Bronchus fibroblast of lung (primary cell): ENCODE measurements around the gene AKT1S1. TPM values are rescaled to one million over a fixed set of nuclear protein-coding genes. Genes with fewer than 3 reads are reported as not detected.

Experiments
- total RNA-seq: library from RNA; depleted of rRNA; stranded (reverse); fragments of >200 nt; gene quantifications from 2 replicates; pipeline ENCODE4 v1.2.3, GENCODE V29; 2015

Gene AKT1S1
- 32.9 and 33.5 TPM in 2 replicates for total RNA-seq

GRCh38 chr19:49877020-49877878, at the start of gene AKT1S1, which contains the start of gene TBC1D17:
AKT1S1 (minus strand) TSS chr19:49877355; CDS start chr19:49873295, 4,060 bp downstream.
TBC1D17 (plus strand) TSS chr19:49877702; CDS start chr19:49877724, 22 bp downstream.

GRCh38 chr19:49896863-49897621, 19.9 kb upstream of the AKT1S1 start, which contains the start of gene IL4I1:
IL4I1 (minus strand) TSS chr19:49896887; CDS start chr19:49896160, 727 bp downstream.

GRCh38 chr19:49866933-49867782, 10.0 kb downstream of the AKT1S1 start, which contains the start of gene PNKP:
PNKP (minus strand) TSS chr19:49867576; CDS start chr19:49867204, 372 bp downstream.

GRCh38 chr19:49850487-49851342, 26.4 kb downstream of the AKT1S1 start, which contains the start of gene PTOV1:
PTOV1 (plus strand) TSS chr19:49851159.

Other genes with a start within 250 kb of the AKT1S1 start
- gene RRAS, start 237.2 kb downstream of the AKT1S1 start, total RNA-seq: 64.7 and 94.1 TPM in 2 replicates
- 28.4 and 28.6 TPM in 2 replicates for gene SCAF1, start 235.1 kb downstream of the AKT1S1 start, total RNA-seq
- gene IRF3, start 211.5 kb downstream of the AKT1S1 start, total RNA-seq: 94.8 and 99.3 TPM in 2 replicates
- gene BCL2L12, start 211.4 kb downstream of the AKT1S1 start, total RNA-seq: 35.8 and 37.2 TPM in 2 replicates
- 389 and 416 TPM in 2 replicates for gene PRMT1, start 200.1 kb downstream of the AKT1S1 start, total RNA-seq
- gene ADM5, start 187.8 kb downstream of the AKT1S1 start, total RNA-seq: 0.67 and 0.74 TPM in 2 replicates
- gene CPT1C, start 186.2 kb downstream of the AKT1S1 start, total RNA-seq: 17.7 and 19.3 TPM in 2 replicates
- gene TSKS, start 114.0 kb downstream of the AKT1S1 start, total RNA-seq: not detected in 2 replicates
- 136 and 142 TPM in 2 replicates for gene AP2A1, start 110.4 kb downstream of the AKT1S1 start, total RNA-seq
- gene FUZ, start 64.1 kb downstream of the AKT1S1 start, total RNA-seq: 30.1 and 31.8 TPM in 2 replicates
- gene MED25, start 59.1 kb downstream of the AKT1S1 start, total RNA-seq: 28.4 and 28.7 TPM in 2 replicates
- 96.3 and 103 TPM in 2 replicates for gene PTOV1, start 26.2 kb downstream of the AKT1S1 start, total RNA-seq
- 45.2 and 49.8 TPM in 2 replicates for gene PNKP, start 9.8 kb downstream of the AKT1S1 start, total RNA-seq
- 26.3 and 26.6 TPM in 2 replicates for gene TBC1D17, start 347 bp upstream of the AKT1S1 start, total RNA-seq
- 0.17 and 0.30 TPM in 2 replicates for gene IL4I1, start 19.5 kb upstream of the AKT1S1 start, total RNA-seq
- 17.0 and 18.6 TPM in 2 replicates for gene ATF5, start 51.9 kb upstream of the AKT1S1 start, total RNA-seq
- 57.1 and 57.3 TPM in 2 replicates for gene NUP62, start 52.1 kb upstream of the AKT1S1 start, total RNA-seq
- gene SIGLEC11, start 83.8 kb upstream of the AKT1S1 start, total RNA-seq: not detected in 2 replicates
- gene VRK3, start 148.0 kb upstream of the AKT1S1 start, total RNA-seq: 25.9 and 28.2 TPM in 2 replicates
- 5.4 TPM in 2 replicates for gene ZNF473, start 148.7 kb upstream of the AKT1S1 start, total RNA-seq